ENCODE data around the gene TENM4. TPM values are rescaled to one million over a fixed set of nuclear protein-coding genes. Genes with fewer than 3 reads are reported as not detected.

TENM4 gene
- polyA plus RNA-seq, 1 of the 3 experiments (the other 2 are of a cell fraction) = 16.7 TPM

DNA sequence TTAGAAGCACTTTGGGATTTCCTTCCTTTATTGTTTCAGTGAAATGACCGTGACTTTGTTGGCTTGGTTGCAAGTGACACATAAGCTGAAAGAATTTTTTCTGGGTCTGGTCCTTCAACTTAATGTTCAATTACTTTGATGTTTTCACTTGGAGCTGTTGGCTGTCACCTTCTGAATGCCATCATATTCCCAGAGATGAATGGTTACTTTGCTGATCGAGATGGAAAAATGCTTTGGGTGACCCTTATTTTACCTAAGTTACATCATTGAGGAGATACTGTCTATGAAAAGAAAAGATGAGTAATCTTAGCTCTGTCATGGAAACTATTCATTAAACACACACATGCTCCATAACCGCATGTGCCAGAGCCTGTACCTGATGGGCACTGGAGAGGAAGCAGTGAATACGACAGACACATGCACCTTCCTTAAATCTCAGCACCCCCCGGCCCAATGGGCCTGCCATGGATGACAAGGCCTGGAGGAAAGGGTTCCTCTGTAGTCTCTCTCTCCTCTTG is 76.9 kb downstream of the TENM4 start:
- no peak overlapping the region for H3K4me2 ChIP-seq
- no peak for DNase-seq
- no peaks in the 10 kb centered on the region; a peak in 1 of 4 replicates for H3K4me1 ChIP-seq (ENCODE audit: control insufficient read depth in 1 of 2, insufficient read depth in 2 of 2, low read depth in 1 of 2, low read length in 1 of 2)
- ChIA-PET CTCF (interaction anchor here (0.6 to 1.5 kb wide), 5 partner anchors 10 to 1521 kb away, joined by 3 to 4 read pairs (median 3); no protein-coding TSS in a partner anchor), POLR2A (no interaction called here)
- H3F3A ChIP-seq (replicated peaks; ENCODE audit: insufficient read depth) = no peaks in the 10 kb centered on the region
- no peaks in the 10 kb centered on the region for H3K9me3 ChIP-seq
- H3K9ac ChIP-seq = no peak overlapping the region
- H3K9me2 ChIP-seq = no peaks in the 10 kb centered on the region
- no peaks in the 10 kb centered on the region for H3K36me3 ChIP-seq (replicated peaks in 1 of 2; ENCODE audit: control insufficient read depth in 1 of 2, insufficient read depth in 2 of 2, low read length in 1 of 2)
- no peak overlapping the region for H3K27ac ChIP-seq (ENCODE audit: low read depth in 2 of 2, low read length in 1 of 2)
- no peaks in the 10 kb centered on the region; the same call in 1 of the 2 replicates for H4K20me1 ChIP-seq (ENCODE audit: insufficient read depth)
- TF ChIP-seq, protein P1, sequence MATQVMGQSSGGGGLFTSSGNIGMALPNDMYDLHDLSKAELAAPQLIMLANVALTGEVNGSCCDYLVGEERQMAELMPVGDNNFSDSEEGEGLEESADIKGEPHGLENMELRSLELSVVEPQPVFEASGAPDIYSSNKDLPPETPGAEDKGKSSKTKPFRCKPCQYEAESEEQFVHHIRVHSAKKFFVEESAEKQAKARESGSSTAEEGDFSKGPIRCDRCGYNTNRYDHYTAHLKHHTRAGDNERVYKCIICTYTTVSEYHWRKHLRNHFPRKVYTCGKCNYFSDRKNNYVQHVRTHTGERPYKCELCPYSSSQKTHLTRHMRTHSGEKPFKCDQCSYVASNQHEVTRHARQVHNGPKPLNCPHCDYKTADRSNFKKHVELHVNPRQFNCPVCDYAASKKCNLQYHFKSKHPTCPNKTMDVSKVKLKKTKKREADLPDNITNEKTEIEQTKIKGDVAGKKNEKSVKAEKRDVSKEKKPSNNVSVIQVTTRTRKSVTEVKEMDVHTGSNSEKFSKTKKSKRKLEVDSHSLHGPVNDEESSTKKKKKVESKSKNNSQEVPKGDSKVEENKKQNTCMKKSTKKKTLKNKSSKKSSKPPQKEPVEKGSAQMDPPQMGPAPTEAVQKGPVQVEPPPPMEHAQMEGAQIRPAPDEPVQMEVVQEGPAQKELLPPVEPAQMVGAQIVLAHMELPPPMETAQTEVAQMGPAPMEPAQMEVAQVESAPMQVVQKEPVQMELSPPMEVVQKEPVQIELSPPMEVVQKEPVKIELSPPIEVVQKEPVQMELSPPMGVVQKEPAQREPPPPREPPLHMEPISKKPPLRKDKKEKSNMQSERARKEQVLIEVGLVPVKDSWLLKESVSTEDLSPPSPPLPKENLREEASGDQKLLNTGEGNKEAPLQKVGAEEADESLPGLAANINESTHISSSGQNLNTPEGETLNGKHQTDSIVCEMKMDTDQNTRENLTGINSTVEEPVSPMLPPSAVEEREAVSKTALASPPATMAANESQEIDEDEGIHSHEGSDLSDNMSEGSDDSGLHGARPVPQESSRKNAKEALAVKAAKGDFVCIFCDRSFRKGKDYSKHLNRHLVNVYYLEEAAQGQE (IDR thresholded peaks at IDR 0.05; ENCODE audit: low read depth, low read length) = no peak
- TF ChIP-seq FOSL2 (IDR thresholded peaks at IDR 0.05; ENCODE audit: borderline replicate concordance, low read depth) = no peak
- TF ChIP-seq FOXM1 (IDR thresholded peaks at IDR 0.05; ENCODE audit: low read depth) = no peak
- TF ChIP-seq, protein P2, sequence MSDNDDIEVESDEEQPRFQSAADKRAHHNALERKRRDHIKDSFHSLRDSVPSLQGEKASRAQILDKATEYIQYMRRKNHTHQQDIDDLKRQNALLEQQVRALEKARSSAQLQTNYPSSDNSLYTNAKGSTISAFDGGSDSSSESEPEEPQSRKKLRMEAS (IDR thresholded peaks at IDR 0.05; ENCODE audit: low read depth) = no peak
- TF ChIP-seq, protein P3, sequence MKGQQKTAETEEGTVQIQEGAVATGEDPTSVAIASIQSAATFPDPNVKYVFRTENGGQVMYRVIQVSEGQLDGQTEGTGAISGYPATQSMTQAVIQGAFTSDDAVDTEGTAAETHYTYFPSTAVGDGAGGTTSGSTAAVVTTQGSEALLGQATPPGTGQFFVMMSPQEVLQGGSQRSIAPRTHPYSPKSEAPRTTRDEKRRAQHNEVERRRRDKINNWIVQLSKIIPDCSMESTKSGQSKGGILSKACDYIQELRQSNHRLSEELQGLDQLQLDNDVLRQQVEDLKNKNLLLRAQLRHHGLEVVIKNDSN (IDR thresholded peaks at IDR 0.05; ENCODE audit: borderline replicate concordance, low read depth) = no peak
- TF ChIP-seq TEAD4 (IDR thresholded peaks at IDR 0.05; ENCODE audit: borderline replicate concordance, insufficient read depth) = no peak
- TF ChIP-seq FOXJ3 (CRISPR knock-in tag; IDR thresholded peaks at IDR 0.05) = no peak
- TF ChIP-seq, protein P4, sequence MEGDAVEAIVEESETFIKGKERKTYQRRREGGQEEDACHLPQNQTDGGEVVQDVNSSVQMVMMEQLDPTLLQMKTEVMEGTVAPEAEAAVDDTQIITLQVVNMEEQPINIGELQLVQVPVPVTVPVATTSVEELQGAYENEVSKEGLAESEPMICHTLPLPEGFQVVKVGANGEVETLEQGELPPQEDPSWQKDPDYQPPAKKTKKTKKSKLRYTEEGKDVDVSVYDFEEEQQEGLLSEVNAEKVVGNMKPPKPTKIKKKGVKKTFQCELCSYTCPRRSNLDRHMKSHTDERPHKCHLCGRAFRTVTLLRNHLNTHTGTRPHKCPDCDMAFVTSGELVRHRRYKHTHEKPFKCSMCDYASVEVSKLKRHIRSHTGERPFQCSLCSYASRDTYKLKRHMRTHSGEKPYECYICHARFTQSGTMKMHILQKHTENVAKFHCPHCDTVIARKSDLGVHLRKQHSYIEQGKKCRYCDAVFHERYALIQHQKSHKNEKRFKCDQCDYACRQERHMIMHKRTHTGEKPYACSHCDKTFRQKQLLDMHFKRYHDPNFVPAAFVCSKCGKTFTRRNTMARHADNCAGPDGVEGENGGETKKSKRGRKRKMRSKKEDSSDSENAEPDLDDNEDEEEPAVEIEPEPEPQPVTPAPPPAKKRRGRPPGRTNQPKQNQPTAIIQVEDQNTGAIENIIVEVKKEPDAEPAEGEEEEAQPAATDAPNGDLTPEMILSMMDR (IDR thresholded peaks at IDR 0.05) = no peak
- no peak for TF ChIP-seq RCOR1 (IDR thresholded peaks at IDR 0.05; ENCODE audit: low read length)
- TF ChIP-seq NRF1 (IDR thresholded peaks at IDR 0.05; ENCODE audit: low read depth, low read length) = no peak
- no peak for TF ChIP-seq POLR2AphosphoS5 (IDR thresholded peaks at IDR 0.05; ENCODE audit: low read depth, low read length)
- TF ChIP-seq RXRA (IDR thresholded peaks at IDR 0.05; ENCODE audit: borderline replicate concordance, low read depth) = no peak
- no peak for TF ChIP-seq EZH2phosphoT487 (IDR thresholded peaks at IDR 0.05; ENCODE audit: borderline replicate concordance, low read depth)
- no peak for TF ChIP-seq NFIC (IDR thresholded peaks at IDR 0.05; ENCODE audit: borderline replicate concordance)
- no peak for TF ChIP-seq EP300 (IDR thresholded peaks at IDR 0.05; ENCODE audit: borderline replicate concordance in 1 of 2, low read depth in 1 of 2, low read length in 1 of 2)
- no peak for TF ChIP-seq SMC3 (IDR thresholded peaks at IDR 0.05; ENCODE audit: low read depth, low read length)
- no peak for TF ChIP-seq RAD21 (IDR thresholded peaks at IDR 0.05; ENCODE audit: low read length)
- no peak for TF ChIP-seq CHD2 (IDR thresholded peaks at IDR 0.05; ENCODE audit: low read length, partially characterized antibody)
- TF ChIP-seq TAF1 (IDR thresholded peaks at IDR 0.05; ENCODE audit: borderline replicate concordance, low read depth, low read length) = no peak
- TF ChIP-seq, protein P5, sequence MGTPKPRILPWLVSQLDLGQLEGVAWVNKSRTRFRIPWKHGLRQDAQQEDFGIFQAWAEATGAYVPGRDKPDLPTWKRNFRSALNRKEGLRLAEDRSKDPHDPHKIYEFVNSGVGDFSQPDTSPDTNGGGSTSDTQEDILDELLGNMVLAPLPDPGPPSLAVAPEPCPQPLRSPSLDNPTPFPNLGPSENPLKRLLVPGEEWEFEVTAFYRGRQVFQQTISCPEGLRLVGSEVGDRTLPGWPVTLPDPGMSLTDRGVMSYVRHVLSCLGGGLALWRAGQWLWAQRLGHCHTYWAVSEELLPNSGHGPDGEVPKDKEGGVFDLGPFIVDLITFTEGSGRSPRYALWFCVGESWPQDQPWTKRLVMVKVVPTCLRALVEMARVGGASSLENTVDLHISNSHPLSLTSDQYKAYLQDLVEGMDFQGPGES (IDR thresholded peaks at IDR 0.05; ENCODE audit: low read depth, low read length) = no peak
- H3K4me3 ChIP-seq (ENCODE audit: low read depth in 2 of 2, low read length in 1 of 2) = no peak overlapping the region
- H2AFZ ChIP-seq (ENCODE audit: low read depth) = no peak overlapping the region
- 79% methylated on average over 5 of the region's 5 CpGs for WGBS (ENCODE audit: low lambda C conversion rate)
- no peaks in the 10 kb centered on the region for H3K27me3 ChIP-seq (ENCODE audit: insufficient read depth)
- peaks cover 10% of the 10 kb centered on the region; the same call in 1 of the 2 replicates for H3K79me2 ChIP-seq (ENCODE audit: insufficient read depth)

All from SK-N-SH (cell line).